ENCODE results near the gene ZBTB3.
A peak's percentile ranks its signal among the peaks of the same experiment; 100 is the strongest.
"Not testable (repeated sequence)": the region's sequence is repeated elsewhere in the genome, so short reads cannot be mapped to it uniquely, and the experiment has no call there.

The ZBTB3 gene

DNA sequence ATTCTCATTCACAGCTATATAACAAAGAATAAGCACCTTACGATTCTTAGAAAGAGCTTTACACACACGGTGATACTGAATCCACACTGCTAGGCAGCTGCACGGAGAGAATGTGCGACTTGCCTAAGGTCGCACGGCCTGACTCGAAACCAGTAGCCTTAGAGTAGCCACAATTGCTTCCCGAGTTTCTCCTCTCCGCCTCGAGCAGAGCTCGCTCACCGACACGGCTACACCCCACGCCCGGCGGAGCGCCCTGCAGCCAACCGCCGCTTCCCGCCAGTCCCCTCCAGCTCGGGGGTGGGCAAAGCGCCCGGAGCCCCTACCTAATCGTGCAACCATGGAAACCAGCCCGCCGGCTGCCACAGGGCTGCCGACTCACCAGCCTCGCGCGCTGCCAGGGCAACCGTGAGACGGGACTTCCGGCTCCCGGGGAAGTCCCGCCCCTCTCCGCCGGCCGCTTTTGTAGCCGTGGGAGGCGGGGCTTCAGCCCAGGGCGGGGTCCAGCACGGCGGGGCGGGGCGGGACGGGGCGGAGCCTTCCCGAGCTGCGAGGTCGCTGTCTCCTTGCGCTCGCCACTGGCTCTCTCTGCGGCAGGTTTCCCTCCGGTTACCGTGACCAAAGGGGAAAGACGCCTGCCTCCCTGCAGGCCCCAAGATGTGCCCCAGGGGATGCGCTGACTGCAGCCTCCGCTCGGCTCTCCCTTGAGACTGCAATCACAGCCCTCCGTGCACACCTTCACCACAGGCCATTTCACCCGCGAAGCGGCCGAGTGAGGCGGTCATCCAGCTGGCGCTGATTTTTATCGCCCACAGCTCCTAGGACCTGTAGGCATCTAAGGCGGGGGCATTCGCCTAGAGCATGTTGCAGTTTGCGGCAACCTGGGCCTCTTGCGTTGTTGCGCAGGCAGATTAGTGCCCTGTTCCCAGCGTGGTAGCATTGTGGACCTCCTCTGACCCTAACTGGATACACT, 47.8 kb downstream of the ZBTB3 start:
- H3K9me3 Mint-ChIP-seq: no peaks in the 10 kb centered on the region
- H3K4me3 Mint-ChIP-seq: peak overlapping the region; percentile 89
- peak; percentile 98 for DNase-seq
- H3K27ac Mint-ChIP-seq: peak overlapping the region; percentile 98
- H3K36me3 Mint-ChIP-seq (ENCODE audit: low read depth): peaks cover 28% of the 10 kb centered on the region
- TF ChIP-seq, protein P1, sequence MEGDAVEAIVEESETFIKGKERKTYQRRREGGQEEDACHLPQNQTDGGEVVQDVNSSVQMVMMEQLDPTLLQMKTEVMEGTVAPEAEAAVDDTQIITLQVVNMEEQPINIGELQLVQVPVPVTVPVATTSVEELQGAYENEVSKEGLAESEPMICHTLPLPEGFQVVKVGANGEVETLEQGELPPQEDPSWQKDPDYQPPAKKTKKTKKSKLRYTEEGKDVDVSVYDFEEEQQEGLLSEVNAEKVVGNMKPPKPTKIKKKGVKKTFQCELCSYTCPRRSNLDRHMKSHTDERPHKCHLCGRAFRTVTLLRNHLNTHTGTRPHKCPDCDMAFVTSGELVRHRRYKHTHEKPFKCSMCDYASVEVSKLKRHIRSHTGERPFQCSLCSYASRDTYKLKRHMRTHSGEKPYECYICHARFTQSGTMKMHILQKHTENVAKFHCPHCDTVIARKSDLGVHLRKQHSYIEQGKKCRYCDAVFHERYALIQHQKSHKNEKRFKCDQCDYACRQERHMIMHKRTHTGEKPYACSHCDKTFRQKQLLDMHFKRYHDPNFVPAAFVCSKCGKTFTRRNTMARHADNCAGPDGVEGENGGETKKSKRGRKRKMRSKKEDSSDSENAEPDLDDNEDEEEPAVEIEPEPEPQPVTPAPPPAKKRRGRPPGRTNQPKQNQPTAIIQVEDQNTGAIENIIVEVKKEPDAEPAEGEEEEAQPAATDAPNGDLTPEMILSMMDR (IDR thresholded peaks at IDR 0.05): no peak
- no peaks in the 10 kb centered on the region for H3K27me3 Mint-ChIP-seq (ENCODE audit: low read depth, poor library complexity)
- H3K4me1 Mint-ChIP-seq: peaks cover 48% of the 10 kb centered on the region

DNA sequence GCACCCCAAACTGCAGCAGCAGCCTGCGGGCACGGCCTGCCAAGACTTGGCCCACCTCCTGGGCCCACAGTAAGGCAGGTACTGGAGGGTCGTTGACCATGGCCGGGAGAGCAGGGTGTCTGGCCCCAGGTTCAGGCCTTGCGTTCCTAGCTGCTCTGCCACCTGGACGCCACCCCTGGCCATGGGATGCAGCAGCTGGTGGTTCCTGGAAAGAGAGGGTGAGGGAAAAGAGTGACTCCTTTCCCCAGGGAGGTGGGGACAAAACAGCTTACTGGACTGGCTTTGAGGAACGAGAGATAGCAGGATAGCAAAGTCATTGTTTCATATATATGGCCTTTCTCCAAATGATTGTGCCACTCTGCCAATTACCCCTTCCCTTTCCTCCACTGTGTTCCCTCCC, 48.5 kb downstream of the ZBTB3 start:
- Mint-ChIP-seq H3K9me3 (no peaks in the 10 kb centered on the region), H3K4me1 (peaks cover 48% of the 10 kb centered on the region), H3K27me3 (ENCODE audit: low read depth, poor library complexity) (no peaks in the 10 kb centered on the region), H3K4me3 (peak overlapping the region; percentile 89), H3K27ac (peak overlapping the region; percentile 91), H3K36me3 (ENCODE audit: low read depth) (peaks cover 25% of the 10 kb centered on the region)
- no peak for DNase-seq
- TF ChIP-seq, protein P1 (IDR thresholded peaks at IDR 0.05): no peak

DNA sequence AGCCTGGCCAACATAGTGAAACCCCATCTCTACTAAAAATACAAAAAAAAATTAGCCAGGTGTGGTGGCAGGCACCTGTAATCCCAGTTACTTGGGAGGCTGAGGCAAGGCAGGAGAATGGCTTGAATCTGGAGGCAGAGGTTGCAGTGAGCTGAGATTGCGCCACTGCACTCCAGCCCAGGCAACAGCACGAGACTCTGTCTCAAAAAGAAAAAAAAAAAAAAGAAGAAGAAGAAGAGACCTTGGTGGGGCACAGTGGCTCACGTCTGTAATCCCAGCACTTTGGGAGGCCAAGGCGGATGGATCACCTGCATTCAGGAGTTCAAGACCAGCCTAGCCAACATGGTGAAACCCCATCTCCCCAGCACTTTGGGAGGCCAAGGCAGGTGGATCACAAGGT, 50.0 kb downstream of the ZBTB3 start:
- H3K36me3 Mint-ChIP-seq (ENCODE audit: low read depth): peaks cover 25% of the 10 kb centered on the region
- H3K27ac Mint-ChIP-seq; H3K9me3 Mint-ChIP-seq; DNase-seq; H3K4me3 Mint-ChIP-seq; H3K27me3 Mint-ChIP-seq (ENCODE audit: low read depth, poor library complexity): not testable (repeated sequence)
- peaks cover 34% of the 10 kb centered on the region for H3K4me1 Mint-ChIP-seq

DNA sequence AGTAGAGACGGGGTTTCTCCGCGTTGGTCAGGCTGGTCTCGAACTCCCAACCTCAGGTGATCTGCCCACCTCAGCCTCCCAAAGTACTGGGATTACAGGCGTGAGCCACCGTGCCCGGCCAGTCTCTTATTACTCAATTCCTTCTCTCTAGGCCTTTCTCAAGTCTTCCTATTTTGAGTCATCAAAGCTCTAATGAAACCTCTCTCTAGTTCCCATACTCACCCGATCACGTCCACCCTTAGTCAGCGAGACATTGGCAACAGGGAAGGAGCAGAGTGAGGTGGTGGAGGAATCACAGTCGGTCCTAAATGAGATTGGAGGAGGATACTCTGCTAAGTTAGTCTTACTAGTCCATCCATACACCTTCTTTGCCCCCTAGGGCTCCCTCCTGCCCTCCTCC, 51.7 kb downstream of the ZBTB3 start:
- H3K27ac Mint-ChIP-seq: peak overlapping the region; percentile 19
- H3K36me3 Mint-ChIP-seq (ENCODE audit: low read depth): peaks cover 32% of the 10 kb centered on the region
- H3K9me3 Mint-ChIP-seq: no peaks in the 10 kb centered on the region
- H3K4me1 Mint-ChIP-seq: peaks cover 19% of the 10 kb centered on the region
- no peak for DNase-seq
- no peak overlapping the region for H3K4me3 Mint-ChIP-seq
- TF ChIP-seq, protein P1 (IDR thresholded peaks at IDR 0.05): no peak
- H3K27me3 Mint-ChIP-seq (ENCODE audit: low read depth, poor library complexity): peaks cover 2% of the 10 kb centered on the region

Measured in nephron progenitor cell (in vitro differentiated cells).